AG04450 (cell line): ENCODE results near the gene CCDC34. TPM values are rescaled to one million over a fixed set of nuclear protein-coding genes. Genes with fewer than 3 reads are reported as not detected.

Experiments
- CTCF ChIA-PET: fragments of 300-600, 350-600 bp; formaldehyde crosslinking; extraction: SDS; loops from one replicate; lab custom pipeline; 2022; ENCODE audit warnings: antibody characterized with exemption, inconsistent platforms; lab: Charles Lee
- POLR2A ChIA-PET: fragments of 350-600 bp; formaldehyde crosslinking; extraction: SDS; loops from one replicate; lab custom pipeline; 2021; ENCODE audit warnings: antibody characterized with exemption, inconsistent platforms; lab: Yijun Ruan, JAX
- DNase-seq: peaks from one replicate; pipeline ENCODE4 v3.0.0-alpha.2; 2011; ENCODE audit warnings: low read depth, low spot score
- H3K27ac ChIP-seq: one replicate; pipeline ENCODE4 v1.5.1; 2012; ENCODE audit warnings: low read depth, low read length, control low read depth
- H3K27me3 ChIP-seq: one replicate; pipeline ENCODE4 v1.6.0; 2012; ENCODE audit warnings: low read length; ENCODE audit not compliant: control insufficient read depth, insufficient read depth
- H3K4me3 ChIP-seq: 2 replicates; pipeline ENCODE4 v1.5.1; 2011; ENCODE audit warnings: mild to moderate bottlenecking, low read depth, low read length, control low read depth
- H3K9me3 ChIP-seq: 2 replicates; pipeline ENCODE4 v1.5.1; 2012; ENCODE audit warnings: low read length; ENCODE audit not compliant: control insufficient read depth, insufficient read depth
- CTCF ChIP-seq: IDR thresholded peaks from 2 replicates; pipeline ENCODE4 v1.5.1; 2011; ENCODE audit warnings: low read depth, low read length, control low read depth, inconsistent platforms
- polyA plus RNA-seq: library from polyadenylated mRNA; depleted of rRNA; stranded (reverse); fragments of >200 nt; gene quantifications from 2 replicates; pipeline ENCODE4 v1.2.3, GENCODE V29; 2011

CCDC34 gene
- polyA plus RNA-seq, 1 experiment: 3.9 TPM

GRCh38 chr11:27409049-27409448, 46.0 kb upstream of the CCDC34 start:
- Histone ChIP-seq H3K27ac (no peak overlapping the region), H3K9me3 (no peaks in the 10 kb centered on the region), H3K27me3 (no peaks in the 10 kb centered on the region), H3K4me3 (no peak overlapping the region)
- no peak for TF ChIP-seq CTCF
- no peak for DNase-seq
- POLR2A ChIA-PET: no interaction called here
- CTCF ChIA-PET: no interaction called here

- Histone ChIP-seq H3K27me3 (no peaks in the 10 kb centered on the region), H3K9me3 (no peaks in the 10 kb centered on the region), H3K4me3 (no peak overlapping the region), H3K27ac (no peak overlapping the region)
- CTCF ChIA-PET: interaction anchor here (1.1 kb wide), 1 partner anchor 77 kb away, joined by 3 read pairs; no protein-coding TSS in a partner anchor
- POLR2A ChIA-PET: no interaction called here
- no peak for DNase-seq
- no peak for TF ChIP-seq CTCF
Measured at GRCh38 chr11:27408246-27408800, 45.3 kb upstream of the CCDC34 start.

GRCh38 chr11:27406498-27407354, 43.7 kb upstream of the CCDC34 start:
- H3K4me3 ChIP-seq: no peak overlapping the region
- ChIA-PET POLR2A (no interaction called here), CTCF (interaction anchor here (1.1 to 1.6 kb wide), 2 partner anchors 79 to 92 kb away, joined by 3 to 4 read pairs; no protein-coding TSS in a partner anchor)
- no peak for DNase-seq
- H3K27ac ChIP-seq: no peak overlapping the region
- TF ChIP-seq CTCF: no peak
- no peaks in the 10 kb centered on the region for H3K9me3 ChIP-seq
- no peaks in the 10 kb centered on the region for H3K27me3 ChIP-seq

- no peak for TF ChIP-seq CTCF
- ChIA-PET POLR2A (no interaction called here), CTCF (interaction anchor here (1.6 kb wide), 1 partner anchor 94 kb away, joined by 4 read pairs; no protein-coding TSS in a partner anchor)
- Histone ChIP-seq H3K27ac (no peak overlapping the region), H3K27me3 (no peaks in the 10 kb centered on the region), H3K4me3 (no peak overlapping the region), H3K9me3 (no peaks in the 10 kb centered on the region)
- no peak for DNase-seq
Measured at GRCh38 chr11:27405134-27405533, 42.1 kb upstream of the CCDC34 start.

GRCh38 chr11:27404427-27404826, 41.4 kb upstream of the CCDC34 start:
- Histone ChIP-seq H3K27me3 (no peaks in the 10 kb centered on the region), H3K27ac (no peak overlapping the region), H3K9me3 (no peaks in the 10 kb centered on the region), H3K4me3 (no peak overlapping the region)
- no peak for DNase-seq
- ChIA-PET CTCF (no interaction called here), POLR2A (no interaction called here)
- TF ChIP-seq CTCF: no peak
